GM23248 (cell line): ENCODE measurements around the gene SND1. TPM values are rescaled to one million over a fixed set of nuclear protein-coding genes. Genes with fewer than 3 reads are reported as not detected.

Experiments used
- DNase-seq: peaks from one replicate; pipeline ENCODE4 v3.0.0-alpha.2; 2015
- H2AFZ ChIP-seq: fragments of 200-600 bp; sonication (generic); 2 replicates; pipeline ENCODE4 v1.6.1; 2016; ENCODE audit warnings: antibody characterized with exemption
- H3F3A ChIP-seq: fragments of 200-600 bp; sonication (generic); 2 replicates; pipeline ENCODE4 v1.6.1; 2016; ENCODE audit warnings: mild to moderate bottlenecking, antibody characterized with exemption, mixed run types; ENCODE audit not compliant: insufficient read depth
- H3K27ac ChIP-seq: fragments of 200-600 bp; sonication (generic); 2 replicates; pipeline ENCODE4 v1.5.1; 2016; ENCODE audit warnings: mild to moderate bottlenecking
- H3K27me3 ChIP-seq: fragments of 200-600 bp; sonication (generic); replicated peaks from 2 replicates; pipeline ENCODE4 v1.6.1; 2016; ENCODE audit warnings: mild to moderate bottlenecking; ENCODE audit not compliant: insufficient read depth
- H3K36me3 ChIP-seq: fragments of 200-600 bp; sonication (generic); 2 replicates; pipeline ENCODE4 v1.6.1; 2016; ENCODE audit warnings: low read depth, mild to moderate bottlenecking
- H3K4me1 ChIP-seq: fragments of 200-600 bp; sonication (generic); 2 replicates; pipeline ENCODE4 v1.6.1; 2016; ENCODE audit warnings: mild to moderate bottlenecking; ENCODE audit not compliant: insufficient read depth
- H3K4me2 ChIP-seq: fragments of 200-600 bp; sonication (generic); one replicate; pipeline ENCODE4 v1.6.1; 2016; ENCODE audit warnings: mild to moderate bottlenecking; ENCODE audit not compliant: unreplicated experiment
- H3K4me3 ChIP-seq: fragments of 200-600 bp; sonication (generic); 2 replicates; pipeline ENCODE4 v1.5.1; 2016; ENCODE audit warnings: mild to moderate bottlenecking
- H3K79me2 ChIP-seq: fragments of 200-600 bp; sonication (generic); 2 replicates; pipeline ENCODE4 v1.6.1; 2016; ENCODE audit warnings: mild to moderate bottlenecking; ENCODE audit not compliant: insufficient read depth
- H3K9ac ChIP-seq: fragments of 200-600 bp; sonication (generic); 2 replicates; pipeline ENCODE4 v1.6.1; 2016; ENCODE audit warnings: mild to moderate bottlenecking
- H3K9me2 ChIP-seq: fragments of 200-600 bp; sonication (generic); 2 replicates; pipeline ENCODE4 v1.6.1; 2016; ENCODE audit warnings: mixed run types, mild to moderate bottlenecking, moderate library complexity; ENCODE audit not compliant: insufficient read depth
- H3K9me3 ChIP-seq: fragments of 200-600 bp; sonication (generic); one replicate; pipeline ENCODE4 v1.6.1; 2017; ENCODE audit warnings: low read depth
- H4K20me1 ChIP-seq: fragments of 200-600 bp; sonication (generic); 2 replicates; pipeline ENCODE4 v1.6.0; 2016; ENCODE audit not compliant: insufficient read depth
- EZH2 ChIP-seq: fragments of 200-600 bp; sonication (generic); IDR thresholded peaks from 2 replicates; pipeline ENCODE4 v1.6.1; 2018; ENCODE audit warnings: antibody characterized with exemption, mild to moderate bottlenecking; ENCODE audit not compliant: insufficient read depth, poor library complexity, severe bottlenecking
- EZH2phosphoT487 ChIP-seq: fragments of 200-600 bp; sonication (generic); IDR thresholded peaks from 2 replicates; pipeline ENCODE4 v1.6.1; 2018; ENCODE audit warnings: antibody characterized with exemption, moderate library complexity, mild to moderate bottlenecking, low read depth; ENCODE audit not compliant: insufficient read depth
- WGBS, 2 experiments: methylation state at CpG; one replicate each; pipeline ENCODE4 v1.1.6; 2015 to 2017; ENCODE audit warnings: low lambda C conversion rate in 2 of 2, low coverage in 1 of 2; ENCODE audit errors: missing lambda C conversion rate in 2 of 2; 5-methylcytosine and 5-hydroxymethylcytosine counted together
- in situ Hi-C: fragments of 300-500 bp; cut with MboI; formaldehyde crosslinking; loops from 2 replicates; pipeline ENCODE4 v1.15.0; 2020
- polyA plus RNA-seq: library from polyadenylated mRNA; unstranded; fragments of >200 nt; fragmentation: Nextera tagmentation; extraction: Ambion mirVana; gene quantifications from 2 replicates; pipeline ENCODE4 v1.2.1, GENCODE V29; 2016
- total RNA-seq: library from RNA; depleted of rRNA; stranded (reverse); fragments of >200 nt; shearing (Covaris generic); gene quantifications from 2 replicates; pipeline ENCODE4 v1.2.3, GENCODE V29; 2014

The SND1 gene
- total and polyA plus RNA-seq, 2 experiments from 2014 or later = 128 to 184 TPM

DNA sequence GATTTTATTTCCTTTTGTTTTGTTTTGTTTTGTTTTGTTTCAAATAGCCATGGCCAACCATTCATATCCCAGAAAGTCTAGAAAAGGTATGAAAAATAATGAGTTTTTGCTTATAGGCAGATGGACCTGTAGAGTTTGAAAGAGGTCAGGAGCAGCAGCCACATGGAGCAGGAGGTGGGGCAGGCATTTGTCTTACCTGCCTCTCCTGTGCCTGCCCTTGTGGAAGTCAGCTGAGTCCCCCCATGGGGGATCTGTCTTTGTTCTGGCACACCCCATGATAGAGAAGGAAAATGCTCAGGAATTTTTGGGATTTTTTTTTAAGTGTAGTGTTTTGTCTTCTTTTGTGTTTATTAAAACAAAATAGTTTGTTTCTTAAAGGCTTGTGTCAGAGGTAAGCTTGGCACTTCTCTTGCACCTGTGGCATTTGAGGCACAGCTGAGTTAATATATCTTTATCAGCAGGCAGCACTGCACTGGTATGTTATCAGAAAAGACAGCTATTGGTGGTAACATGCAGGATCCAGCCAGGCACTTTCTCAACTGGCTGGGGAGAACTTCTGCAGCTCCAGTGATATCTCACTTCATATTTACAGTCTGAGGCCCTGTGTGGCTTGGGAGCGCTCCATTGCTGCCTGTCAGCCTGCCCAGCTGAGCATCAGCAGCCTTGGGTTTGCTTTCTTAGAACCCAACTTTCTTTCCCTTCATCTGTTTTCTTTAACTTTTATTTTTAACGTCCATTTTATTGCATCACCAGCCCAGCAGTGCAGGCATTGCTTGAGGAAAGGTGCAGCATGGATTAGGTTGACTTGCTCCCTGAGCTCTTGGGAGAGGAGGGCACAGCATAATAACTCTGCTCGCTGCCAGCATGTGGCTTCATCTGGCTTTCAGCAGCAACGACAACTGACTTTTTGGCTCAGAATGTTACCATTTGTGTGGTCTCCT, 334.9 kb downstream of the SND1 start:
- Histone ChIP-seq H3K4me3 (no peak overlapping the region), H3K27me3 (no peaks in the 10 kb centered on the region), H4K20me1 (no peaks in the 10 kb centered on the region), H3K79me2 (peaks cover 63% of the 10 kb centered on the region), H3K9me3 (no peaks in the 10 kb centered on the region), H3K27ac (no peak overlapping the region), H3K36me3 (no peaks in the 10 kb centered on the region), H3K4me2 (no peak overlapping the region), H2AFZ (no peak overlapping the region), H3K9me2 (no peaks in the 10 kb centered on the region), H3K4me1 (peaks cover 6% of the 10 kb centered on the region), H3F3A (no peaks in the 10 kb centered on the region), H3K9ac (no peak overlapping the region)
- in situ Hi-C loops = no loop called here
- WGBS, 2 experiments = 36 to 46% methylated on average over 4 of the region's 4 CpGs
- no peak for DNase-seq
- TF ChIP-seq EZH2 = no peak
- TF ChIP-seq EZH2phosphoT487 = no peak

DNA sequence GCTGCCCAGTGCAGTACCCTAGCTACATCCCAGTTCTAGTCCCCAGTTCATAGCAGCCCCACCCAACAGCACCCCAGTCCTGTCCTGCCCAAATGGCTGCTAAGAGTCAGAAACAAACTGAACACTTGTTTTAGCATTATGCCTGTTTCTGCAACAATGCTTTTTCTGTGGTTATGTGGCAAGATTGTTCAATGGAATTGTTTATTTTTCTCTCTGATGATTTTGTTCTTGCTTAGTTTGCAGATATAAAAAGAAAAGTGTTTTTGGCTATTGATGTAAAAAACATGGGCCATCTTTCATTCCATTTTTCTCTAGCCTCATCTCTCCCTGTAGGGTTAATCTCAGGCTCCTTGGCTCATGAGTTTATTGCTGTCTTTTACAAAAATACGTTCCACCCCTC, 336.8 kb downstream of the SND1 start:
- no peaks in the 10 kb centered on the region for H3K36me3 ChIP-seq
- H3K9me2 ChIP-seq = no peaks in the 10 kb centered on the region
- no peak overlapping the region for H2AFZ ChIP-seq
- no peak overlapping the region for H3K4me3 ChIP-seq
- no peaks in the 10 kb centered on the region for H4K20me1 ChIP-seq
- H3F3A ChIP-seq = no peaks in the 10 kb centered on the region
- H3K79me2 ChIP-seq = peaks cover 59% of the 10 kb centered on the region
- H3K27ac ChIP-seq = no peak overlapping the region
- H3K27me3 ChIP-seq = no peaks in the 10 kb centered on the region
- in situ Hi-C loops = no loop called here
- no peak for DNase-seq
- no peaks in the 10 kb centered on the region for H3K9me3 ChIP-seq
- peaks cover 5% of the 10 kb centered on the region for H3K4me1 ChIP-seq
- no peak overlapping the region for H3K9ac ChIP-seq
- 21% methylated on average over 1 of the region's 1 CpG for WGBS, 2 experiments
- H3K4me2 ChIP-seq = no peak overlapping the region
- TF ChIP-seq EZH2phosphoT487 (no peak), EZH2 (no peak)

DNA sequence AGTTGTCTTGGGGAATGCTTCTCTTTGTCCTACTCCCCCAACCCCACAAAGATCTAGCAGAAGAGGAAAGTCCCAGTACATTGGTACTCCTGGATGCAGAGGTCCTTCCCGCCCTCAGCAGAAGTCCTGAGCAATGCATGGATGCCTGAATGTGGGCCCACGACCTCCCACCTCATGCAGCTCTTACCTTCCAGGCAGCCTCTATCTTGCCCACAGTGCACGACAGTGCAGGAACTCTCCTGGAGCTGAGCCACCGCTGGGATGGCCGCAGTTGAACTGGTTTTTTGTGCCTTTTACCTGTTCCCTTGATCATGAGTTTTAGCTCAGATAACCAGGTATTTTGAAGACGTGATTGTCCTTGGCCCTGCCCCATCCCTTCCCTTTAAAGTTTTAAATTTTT, 341.3 kb downstream of the SND1 start:
- Histone ChIP-seq H2AFZ (no peak overlapping the region), H3K9ac (no peak overlapping the region), H3K27ac (no peak overlapping the region), H3K4me1 (peaks cover 21% of the 10 kb centered on the region; the same call in 1 of the 2 replicates), H3K36me3 (no peaks in the 10 kb centered on the region), H3K4me2 (no peak overlapping the region), H3K4me3 (no peak overlapping the region), H3K79me2 (peaks cover 46% of the 10 kb centered on the region), H3K9me3 (no peaks in the 10 kb centered on the region), H3F3A (no peaks in the 10 kb centered on the region), H3K27me3 (no peaks in the 10 kb centered on the region), H4K20me1 (peaks cover 5% of the 10 kb centered on the region; the same call in 1 of the 2 replicates), H3K9me2 (no peaks in the 10 kb centered on the region)
- WGBS, 2 experiments = 83 to 90% methylated on average over 6 of the region's 6 CpGs
- in situ Hi-C loops = no loop called here
- no peak for DNase-seq
- TF ChIP-seq EZH2phosphoT487 = no peak
- no peak for TF ChIP-seq EZH2

DNA sequence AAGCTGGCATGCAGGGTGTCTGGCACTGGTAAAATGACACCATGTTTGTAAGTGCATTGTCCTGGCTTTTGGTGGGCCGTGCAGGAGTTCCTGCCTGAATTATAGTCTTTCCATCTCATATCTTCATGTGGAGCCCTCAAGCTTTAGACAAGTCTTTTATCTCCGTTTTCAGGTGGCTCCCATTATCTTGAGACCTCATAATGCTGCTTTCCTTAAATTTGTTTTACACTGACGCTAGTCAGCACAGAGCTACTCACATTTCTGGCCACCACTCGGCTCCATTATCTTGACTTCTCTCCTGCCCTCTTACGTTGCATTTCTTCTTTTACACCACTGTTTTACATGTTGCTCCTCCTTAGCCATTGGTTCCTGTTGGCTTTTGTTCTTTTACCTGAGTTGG, 342.0 kb downstream of the SND1 start:
- no peak overlapping the region for H2AFZ ChIP-seq
- TF ChIP-seq EZH2phosphoT487 = no peak
- TF ChIP-seq EZH2 = no peak
- no peaks in the 10 kb centered on the region for H3K9me2 ChIP-seq
- peaks cover 21% of the 10 kb centered on the region; the same call in 1 of the 2 replicates for H3K4me1 ChIP-seq
- H4K20me1 ChIP-seq = peaks cover 5% of the 10 kb centered on the region; the same call in 1 of the 2 replicates
- H3K4me2 ChIP-seq = no peak overlapping the region
- no peaks in the 10 kb centered on the region for H3K36me3 ChIP-seq
- H3K9me3 ChIP-seq = no peaks in the 10 kb centered on the region
- 96 to 97% methylated on average over 5 of the region's 5 CpGs for WGBS, 2 experiments
- DNase-seq = no peak
- in situ Hi-C loops = no loop called here
- H3K4me3 ChIP-seq = no peak overlapping the region
- H3F3A ChIP-seq = no peaks in the 10 kb centered on the region
- peaks cover 47% of the 10 kb centered on the region for H3K79me2 ChIP-seq
- H3K27ac ChIP-seq = no peak overlapping the region
- no peaks in the 10 kb centered on the region for H3K27me3 ChIP-seq
- no peak overlapping the region for H3K9ac ChIP-seq
